Panc1 (cell line): ENCODE results near the gene TYW1B. TPM values are rescaled to one million over a fixed set of nuclear protein-coding genes. Genes with fewer than 3 reads are reported as not detected.
A peak's percentile ranks its signal among the peaks of the same experiment; 100 is the strongest.
"Not testable (repeated sequence)": the region's sequence is repeated elsewhere in the genome, so short reads cannot be mapped to it uniquely, and the experiment has no call there.

Experiments
- ATAC-seq: fragments of 200-7000 bp; cut with Tn5 transposase; 2 replicates; pipeline ENCODE4 v1.9.1; 2020; ENCODE audit warnings: mild to moderate bottlenecking, moderate library complexity
- BruUV-seq: library from RNA; stranded (reverse); fragments of 400-500 nt; replicated peaks from 2 replicates; lab custom pipeline; 2021; lab: Mats Ljungman, UMichigan
- CTCF ChIA-PET: fragments of 300-600 bp; sonication (Branson Sonifier 250); formaldehyde crosslinking; loops from one replicate; lab custom pipeline; 2022; ENCODE audit warnings: antibody characterized with exemption; lab: Charles Lee
- POLR2A ChIA-PET: fragments of 300-600 bp; sonication (Branson Sonifier 250); formaldehyde crosslinking; loops from one replicate; lab custom pipeline; 2022; ENCODE audit warnings: antibody characterized with exemption; lab: Charles Lee
- DNase-seq: peaks from one replicate; pipeline ENCODE4 v3.0.0-alpha.2; 2010; ENCODE audit warnings: low read depth, low spot score
- H3K27ac ChIP-seq: 2 replicates; pipeline ENCODE4 v1.5.1; 2011; ENCODE audit warnings: mild to moderate bottlenecking, low read length, inconsistent platforms
- H3K27me3 ChIP-seq: fragments of 200-500 bp; sonication (Bioruptor generic); 2 replicates; pipeline ENCODE4 v1.6.0; 2014; ENCODE audit warnings: low read length, inconsistent platforms; ENCODE audit not compliant: control insufficient read depth, insufficient read depth
- H3K36me3 ChIP-seq: fragments of 200-500 bp; sonication (Bioruptor generic); 2 replicates; pipeline ENCODE4 v1.5.1; 2014; ENCODE audit warnings: inconsistent platforms, mild to moderate bottlenecking, low read length, moderate library complexity; ENCODE audit not compliant: control insufficient read depth, insufficient read depth
- H3K4me1 ChIP-seq: 2 replicates; pipeline ENCODE4 v1.5.1; 2011; ENCODE audit warnings: inconsistent platforms, mild to moderate bottlenecking, low read length, moderate library complexity; ENCODE audit not compliant: control insufficient read depth, insufficient read depth
- H3K4me3 ChIP-seq, 2 experiments: 2 replicates each; pipeline ENCODE4 v1.5.1; 2011 to 2012; ENCODE audit warnings: low read depth in 2 of 2, low read length in 2 of 2, mild to moderate bottlenecking in 2 of 2, inconsistent platforms in 1 of 2, moderate library complexity in 1 of 2
- H3K9me3 ChIP-seq: fragments of 200-500 bp; sonication (Bioruptor generic); 2 replicates; pipeline ENCODE4 v1.5.1; 2014; ENCODE audit warnings: low read depth, mild to moderate bottlenecking, inconsistent platforms, low read length, moderate library complexity; ENCODE audit not compliant: control insufficient read depth, insufficient read depth
- in situ Hi-C: cut with HindIII; loops from 2 replicates; pipeline ENCODE4 v1.10.0; 2016; ENCODE audit warnings: low sequenced_read_pairs, low pct_unique_long_range_greater_than_20kb
- intact Hi-C: fragments of 100-400 bp; cut with micrococcal nuclease; formaldehyde crosslinking; loops from one replicate; pipeline ENCODE4 v1.10.0; 2022; ENCODE audit not compliant: unreplicated experiment
- total RNA-seq: library from RNA; stranded (reverse); gene quantifications from one replicate; pipeline ENCODE4 v1.2.1, GENCODE V29; 2021; ENCODE audit not compliant: unreplicated experiment

The TYW1B gene
- total RNA-seq, 1 experiment from 2014 or later = 2.3 TPM

DNA sequence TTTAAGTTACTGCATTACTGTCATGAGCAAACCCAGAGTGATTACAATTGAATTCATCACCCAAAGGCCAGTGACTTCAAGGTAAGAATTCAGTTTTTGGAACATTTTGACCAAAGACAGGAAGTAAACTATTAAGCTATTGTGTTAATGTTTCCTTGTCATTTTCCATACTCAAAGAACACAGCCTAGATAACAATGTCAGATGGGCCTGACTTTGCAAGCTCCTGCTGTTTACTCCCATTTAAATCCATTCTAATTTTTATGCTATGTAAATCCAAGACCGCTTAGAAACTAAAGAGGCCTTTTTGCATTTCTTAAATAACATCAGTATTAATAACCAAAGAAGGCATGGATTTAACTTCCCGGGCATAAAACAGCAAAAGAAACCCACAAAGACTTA lies 136.6 kb downstream of the TYW1B start:
- CTCF ChIA-PET, intact Hi-C loops, H3K27me3 ChIP-seq, BruUV-seq, in situ Hi-C loops, H3K4me1 ChIP-seq, DNase-seq, H3K36me3 ChIP-seq, H3K4me3 ChIP-seq, H3K27ac ChIP-seq, POLR2A ChIA-PET, H3K9me3 ChIP-seq, ATAC-seq: not testable (repeated sequence)

- BruUV-seq, ATAC-seq, CTCF ChIA-PET, H3K27me3 ChIP-seq, H3K4me3 ChIP-seq, H3K9me3 ChIP-seq, H3K27ac ChIP-seq, intact Hi-C loops, H3K4me1 ChIP-seq, H3K36me3 ChIP-seq, in situ Hi-C loops, DNase-seq, POLR2A ChIA-PET: not testable (repeated sequence)
Observed at GRCh38 chr7:72690177-72690576, 137.8 kb downstream of the TYW1B start.

- H3K27me3 ChIP-seq, CTCF ChIA-PET, DNase-seq, POLR2A ChIA-PET, in situ Hi-C loops, H3K4me1 ChIP-seq, H3K9me3 ChIP-seq, H3K4me3 ChIP-seq, H3K27ac ChIP-seq, H3K36me3 ChIP-seq, ATAC-seq, intact Hi-C loops, BruUV-seq: not testable (repeated sequence)
Observed at GRCh38 chr7:72689344-72689743, 138.7 kb downstream of the TYW1B start.

GRCh38 chr7:72681211-72681610 lies 146.8 kb downstream of the TYW1B start:
- in situ Hi-C loops, POLR2A ChIA-PET, CTCF ChIA-PET, intact Hi-C loops, H3K27ac ChIP-seq, ATAC-seq, H3K4me3 ChIP-seq, H3K27me3 ChIP-seq, BruUV-seq, H3K36me3 ChIP-seq, H3K9me3 ChIP-seq, DNase-seq: not testable (repeated sequence)
- H3K4me1 ChIP-seq = peaks cover 10% of the 10 kb centered on the region

- intact Hi-C loops, H3K4me1 ChIP-seq, H3K9me3 ChIP-seq, ATAC-seq, BruUV-seq, POLR2A ChIA-PET, in situ Hi-C loops, CTCF ChIA-PET, H3K4me3 ChIP-seq, DNase-seq, H3K36me3 ChIP-seq, H3K27me3 ChIP-seq, H3K27ac ChIP-seq: not testable (repeated sequence)
Observed at GRCh38 chr7:72676880-72677279, 151.1 kb downstream of the TYW1B start.

DNA sequence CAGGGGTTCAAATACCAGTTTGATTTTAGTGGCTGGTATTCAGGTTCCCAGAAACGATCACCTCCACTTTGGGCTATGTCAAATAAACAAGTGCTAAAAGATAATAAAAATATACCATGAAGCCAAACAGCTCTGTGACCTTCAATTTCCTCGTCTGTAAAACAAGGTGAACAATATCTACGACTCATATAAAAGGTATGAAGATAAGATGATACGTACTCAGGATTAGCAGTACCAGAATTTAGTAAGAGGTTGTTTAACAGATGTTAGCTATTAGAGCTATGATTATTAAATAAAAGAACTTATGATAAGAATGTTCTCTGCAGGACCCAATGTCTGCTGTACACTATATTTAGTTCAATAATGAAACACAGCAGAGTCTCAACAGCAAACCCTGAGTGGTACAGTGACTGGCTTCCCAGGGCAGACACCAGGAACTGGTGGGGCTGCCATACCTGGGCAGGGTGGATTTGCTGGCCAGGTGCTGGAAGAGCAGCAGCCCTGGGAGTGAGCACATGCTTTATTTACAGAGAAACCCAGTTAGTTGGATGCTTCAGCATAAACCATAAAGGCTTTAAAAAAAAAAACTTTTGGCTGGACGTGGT lies 151.8 kb downstream of the TYW1B start:
- H3K4me1 ChIP-seq, H3K27ac ChIP-seq, POLR2A ChIA-PET, intact Hi-C loops, H3K4me3 ChIP-seq, H3K27me3 ChIP-seq, CTCF ChIA-PET, BruUV-seq, in situ Hi-C loops, H3K36me3 ChIP-seq, H3K9me3 ChIP-seq, DNase-seq: not testable (repeated sequence)
- ATAC-seq = 0 out of 2 replicates have a peak, but pooled peaks have one; percentile 48

GRCh38 chr7:72675686-72676085 lies 152.3 kb downstream of the TYW1B start:
- H3K4me1 ChIP-seq, H3K4me3 ChIP-seq, H3K9me3 ChIP-seq, DNase-seq, ATAC-seq, BruUV-seq, H3K27ac ChIP-seq, intact Hi-C loops, H3K27me3 ChIP-seq, H3K36me3 ChIP-seq, in situ Hi-C loops, POLR2A ChIA-PET, CTCF ChIA-PET: not testable (repeated sequence)
